Measurements from ENCODE around the gene ATP2B3. TPM values are rescaled to one million over a fixed set of nuclear protein-coding genes. Genes with fewer than 3 reads are reported as not detected.

Gene ATP2B3
- total and polyA plus RNA-seq, 10 of the 15 experiments (the other 5 are each of a cell fraction or from before 2014, with no cell fraction given) = 0.01 TPM; not detected in 9

DNA sequence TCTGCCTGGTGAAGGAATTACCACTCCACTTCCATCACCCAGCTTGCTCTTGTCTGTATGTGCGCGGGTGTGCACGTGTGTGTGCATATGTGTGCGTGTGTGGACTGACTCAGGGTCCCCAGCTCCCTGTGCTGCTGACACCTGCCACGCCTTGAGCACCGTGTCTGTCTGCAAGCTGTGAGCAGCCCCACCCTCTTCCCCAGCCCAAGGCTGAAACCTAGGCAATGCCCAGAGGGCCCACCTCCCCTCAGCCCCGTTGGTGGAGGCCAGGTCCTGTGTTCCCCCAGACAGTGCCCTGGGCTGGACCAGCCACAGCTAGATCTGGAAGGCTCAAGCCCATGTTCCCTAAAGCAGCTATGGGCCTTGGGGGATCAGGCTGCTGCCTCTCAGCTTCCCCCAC lies 83.5 kb downstream of the ATP2B3 start:
- ATAC-seq = no peak
- SMC1A ChIA-PET (ENCODE audit: uncharacterized antibody, unreplicated experiment) = interaction anchor here (1.6 kb wide), 1 partner anchor 61 kb away, joined by 3 read pairs; no protein-coding TSS in a partner anchor
- RAD21 ChIA-PET (ENCODE audit: unreplicated experiment) = no interaction called here
- TF ChIP-seq SPI1 (IDR thresholded peaks at IDR 0.05; ENCODE audit: borderline replicate concordance, insufficient read depth, low read depth, low read length) (no peak), BRCA1 (IDR thresholded peaks at IDR 0.05; ENCODE audit: low read depth, low read length) (no peak), GABPA (IDR thresholded peaks at IDR 0.05; ENCODE audit: low read depth) (no peak), NR2C2 (IDR thresholded peaks at IDR 0.05; ENCODE audit: borderline replicate concordance, control insufficient read depth, insufficient read length, low read depth) (no peak), ESRRA (IDR thresholded peaks at IDR 0.05; ENCODE audit: low read length) (no peak)
- TF ChIP-seq, protein P1, sequence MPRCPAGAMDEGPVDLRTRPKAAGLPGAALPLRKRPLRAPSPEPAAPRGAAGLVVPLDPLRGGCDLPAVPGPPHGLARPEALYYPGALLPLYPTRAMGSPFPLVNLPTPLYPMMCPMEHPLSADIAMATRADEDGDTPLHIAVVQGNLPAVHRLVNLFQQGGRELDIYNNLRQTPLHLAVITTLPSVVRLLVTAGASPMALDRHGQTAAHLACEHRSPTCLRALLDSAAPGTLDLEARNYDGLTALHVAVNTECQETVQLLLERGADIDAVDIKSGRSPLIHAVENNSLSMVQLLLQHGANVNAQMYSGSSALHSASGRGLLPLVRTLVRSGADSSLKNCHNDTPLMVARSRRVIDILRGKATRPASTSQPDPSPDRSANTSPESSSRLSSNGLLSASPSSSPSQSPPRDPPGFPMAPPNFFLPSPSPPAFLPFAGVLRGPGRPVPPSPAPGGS (IDR thresholded peaks at IDR 0.05; ENCODE audit: borderline replicate concordance, insufficient read depth, low read depth, low read length, poor library complexity, severe bottlenecking) = peak; percentile 47
- Histone ChIP-seq H3K79me2 (ENCODE audit: control insufficient read depth, insufficient read depth, low read length) (peaks cover 14% of the 10 kb centered on the region), H3K4me2 (ENCODE audit: control insufficient read depth, insufficient read depth) (no peak overlapping the region), H3K27me3 (replicated peaks in 1 of 2; ENCODE audit: control insufficient read depth in 2 of 2, insufficient read depth in 2 of 2, low read length in 1 of 2) (no peaks in the 10 kb centered on the region), H3K9me3 (replicated peaks; ENCODE audit: control insufficient read depth, insufficient read depth, low read length) (no peaks in the 10 kb centered on the region; the same call in 2 of the 3 replicates), H3K4me1 (ENCODE audit: control insufficient read depth, insufficient read depth, low read length) (no peaks in the 10 kb centered on the region; the same call in 1 of the 2 replicates), H3K36me3 (ENCODE audit: control insufficient read depth in 2 of 2, insufficient read depth in 2 of 2, low read length in 1 of 2) (no peaks in the 10 kb centered on the region), H2AFZ (ENCODE audit: control insufficient read depth, low read depth, low read length) (no peak overlapping the region), H3K27ac (ENCODE audit: control insufficient read depth, insufficient read depth) (no peak overlapping the region), H3K9ac (ENCODE audit: control insufficient read depth, insufficient read depth, low read length) (no peak overlapping the region), H4K20me1 (ENCODE audit: control insufficient read depth, insufficient read depth) (no peaks in the 10 kb centered on the region), H3K4me3 (no peak overlapping the region)
- POLR2A ChIA-PET = interaction anchor here (0.6 kb wide), 1 partner anchor 84 kb away, joined by 3 read pairs; no protein-coding TSS in a partner anchor
- 60% methylated on average over 7 of the region's 7 CpGs for WGBS (ENCODE audit: insufficient coverage, insufficient replicate concordance, low lambda C conversion rate, missing lambda C conversion rate)
- in situ Hi-C loops (cut with MboI) (loop anchor here (10.0 kb wide), 1 partner anchor 114 kb away; no protein-coding TSS in a partner anchor), intact Hi-C loops (cut with micrococcal nuclease; ENCODE audit: unreplicated experiment) (no loop called here)
- CTCF ChIA-PET = interaction anchor here (1.4 to 4.2 kb wide), 3 partner anchors 8 to 35 kb away, joined by 4 to 18 read pairs (median 4); no protein-coding TSS in a partner anchor
- no peak for FAIRE-seq
- no peak for DNase-seq (ENCODE audit: low read depth, low spot score)
- BruUV-seq (replicated peaks) = no TSS peak

All from GM12878 (cell line).